GM21576 (cell line): Measurements from ENCODE around the gene CMBL.
"Not testable (repeated sequence)": the region's sequence is repeated elsewhere in the genome, so short reads cannot be mapped to it uniquely, and the experiment has no call there.

Experiments used
- ATAC-seq: cut with Tn5 transposase; IDR thresholded peaks from one replicate; pipeline ENCODE4 v1.9.1; 2021; ENCODE audit warnings: mild to moderate bottlenecking, moderate library complexity; ENCODE audit not compliant: unreplicated experiment

CMBL gene

DNA sequence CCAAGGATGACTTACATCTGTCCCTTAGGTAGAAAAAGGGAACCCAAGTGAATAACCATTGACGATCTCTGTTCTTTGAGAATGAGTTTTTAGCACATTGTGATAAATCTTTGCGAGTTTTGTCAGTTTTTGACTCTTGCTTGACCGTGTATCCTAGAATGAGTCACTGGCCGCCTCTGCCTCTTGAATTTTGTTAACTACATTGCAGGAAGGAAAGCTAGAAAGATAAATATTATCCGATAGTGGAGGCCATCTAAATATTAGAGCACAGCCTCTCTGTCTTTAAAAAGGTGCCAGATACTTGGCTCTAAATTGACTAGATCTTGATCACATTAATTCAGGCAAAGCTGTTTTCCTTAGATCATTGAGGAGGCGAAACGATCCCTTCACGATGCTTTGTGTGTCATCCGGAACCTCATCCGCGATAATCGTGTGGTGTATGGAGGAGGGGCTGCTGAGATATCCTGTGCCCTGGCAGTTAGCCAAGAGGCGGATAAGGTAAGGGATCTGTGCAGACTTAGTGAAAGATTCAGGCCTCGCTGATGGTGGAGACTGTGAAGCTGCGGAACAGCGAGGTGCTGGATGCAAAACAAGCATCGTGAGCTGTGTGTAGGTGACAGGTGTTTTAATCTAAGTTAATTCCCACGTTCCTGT is 45.5 kb downstream of the CMBL start:
- no peak for ATAC-seq

DNA sequence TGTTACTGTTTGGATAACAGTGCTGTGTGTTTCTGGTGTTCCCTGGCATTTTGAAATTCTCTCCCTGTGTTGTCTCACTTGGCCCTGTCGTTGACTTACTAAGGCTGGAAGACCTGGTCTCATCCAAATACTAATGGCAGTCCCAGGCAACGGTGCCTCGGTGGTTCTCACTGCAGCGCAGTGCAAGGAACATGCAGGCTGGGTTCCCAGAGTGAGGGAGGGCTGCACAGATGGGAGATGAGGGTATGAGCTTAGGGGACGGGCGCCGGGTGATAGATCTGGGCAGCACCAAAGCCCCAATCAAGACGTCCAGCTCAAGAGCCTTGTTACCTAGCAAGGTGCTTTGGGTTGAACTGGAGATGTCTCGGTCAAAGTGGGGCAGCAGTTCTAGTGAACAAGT is 46.6 kb downstream of the CMBL start:
- no peak for ATAC-seq

DNA sequence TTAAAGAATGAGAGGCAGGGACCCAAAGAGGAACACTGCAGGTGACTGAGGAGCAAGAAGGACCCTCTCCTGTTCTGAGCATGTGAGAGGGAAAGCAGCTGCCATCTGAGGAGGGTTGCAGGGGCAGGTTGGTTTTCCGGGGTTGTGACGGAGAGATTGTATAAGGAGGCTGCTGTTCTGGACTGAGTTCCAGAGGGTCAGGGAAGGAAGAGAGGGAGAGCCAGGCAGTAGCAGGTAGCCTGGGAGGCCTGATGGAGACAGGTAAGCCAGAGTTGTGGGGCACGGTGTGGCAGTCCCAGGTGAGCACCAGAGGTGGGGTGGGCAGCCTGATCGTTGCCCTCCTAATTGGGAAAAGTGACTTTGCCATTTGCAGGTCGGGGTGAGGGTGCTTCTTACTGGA is 47.8 kb downstream of the CMBL start:
- ATAC-seq, result no peak

DNA sequence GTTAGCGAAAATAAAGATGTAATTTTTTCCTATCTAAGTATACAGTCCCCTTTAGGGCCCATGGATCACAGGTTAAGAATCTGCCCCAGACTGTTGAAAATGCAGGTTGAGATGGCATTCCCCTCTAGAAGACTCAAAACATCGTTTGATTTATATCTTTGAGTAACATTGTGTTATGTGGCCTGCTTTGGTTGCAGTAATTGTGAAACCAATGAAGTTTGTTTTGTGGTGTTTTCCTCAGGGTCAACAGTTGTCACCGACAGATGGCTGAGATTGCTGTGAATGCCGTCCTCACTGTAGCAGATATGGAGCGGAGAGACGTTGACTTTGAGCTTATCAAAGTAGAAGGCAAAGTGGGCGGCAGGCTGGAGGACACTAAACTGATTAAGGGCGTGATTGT is 49.8 kb downstream of the CMBL start:
- no peak for ATAC-seq

DNA sequence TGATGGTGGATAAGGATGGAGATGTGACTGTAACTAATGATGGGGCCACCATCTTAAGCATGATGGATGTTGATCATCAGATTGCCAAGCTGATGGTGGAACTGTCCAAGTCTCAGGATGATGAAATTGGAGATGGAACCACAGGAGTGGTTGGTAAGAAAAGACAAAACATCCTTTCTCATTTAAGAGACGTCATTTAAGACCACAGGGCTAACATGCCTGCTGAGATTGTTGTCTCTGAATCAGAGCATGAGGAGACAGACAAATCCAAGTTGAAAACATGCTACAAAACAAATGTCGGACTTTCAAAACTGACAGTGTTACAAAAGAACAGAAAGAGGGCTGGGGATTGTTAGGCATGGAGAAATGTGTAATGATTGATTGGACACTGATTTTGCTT is 53.0 kb downstream of the CMBL start:
- no peak for ATAC-seq

DNA sequence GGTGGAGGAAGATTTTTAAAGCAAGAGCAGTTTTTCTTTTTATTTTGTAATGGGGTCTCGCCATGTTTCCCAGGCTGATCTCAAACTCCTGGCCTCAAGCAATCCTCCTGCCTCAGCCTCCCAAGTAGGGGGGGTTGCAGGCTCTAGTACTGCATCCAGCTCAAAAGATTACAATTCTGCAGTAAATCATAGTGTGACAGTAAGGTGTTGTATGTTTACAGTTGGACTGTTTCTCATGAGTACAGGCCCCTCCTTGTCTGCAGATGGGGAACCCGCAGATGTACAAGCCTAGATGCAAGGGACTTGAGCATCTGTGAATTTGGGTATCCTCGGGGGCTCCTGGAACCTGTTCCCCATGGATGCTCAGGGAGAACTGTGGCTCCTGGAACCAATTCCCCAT is 54.3 kb downstream of the CMBL start:
- ATAC-seq, result no peak

DNA sequence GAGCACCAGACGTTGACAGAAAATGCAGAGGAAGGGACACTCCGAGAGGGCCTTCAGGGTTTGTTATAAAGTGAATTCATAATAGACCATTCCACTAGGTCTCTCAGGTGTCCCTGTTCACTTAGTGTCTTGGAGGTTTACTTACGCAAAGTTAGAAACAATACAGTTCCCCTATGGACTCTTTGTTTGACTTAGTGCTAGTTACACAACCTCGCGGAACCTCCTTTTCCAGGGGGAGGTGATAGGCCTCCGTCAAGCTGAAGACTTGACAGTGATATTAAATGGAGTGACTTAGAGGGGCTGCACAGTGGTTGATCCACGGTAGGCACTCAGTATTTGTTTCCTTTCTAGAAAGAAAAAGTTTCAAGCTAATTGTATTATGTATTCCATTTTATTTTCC is 56.3 kb downstream of the CMBL start:
- no peak for ATAC-seq

DNA sequence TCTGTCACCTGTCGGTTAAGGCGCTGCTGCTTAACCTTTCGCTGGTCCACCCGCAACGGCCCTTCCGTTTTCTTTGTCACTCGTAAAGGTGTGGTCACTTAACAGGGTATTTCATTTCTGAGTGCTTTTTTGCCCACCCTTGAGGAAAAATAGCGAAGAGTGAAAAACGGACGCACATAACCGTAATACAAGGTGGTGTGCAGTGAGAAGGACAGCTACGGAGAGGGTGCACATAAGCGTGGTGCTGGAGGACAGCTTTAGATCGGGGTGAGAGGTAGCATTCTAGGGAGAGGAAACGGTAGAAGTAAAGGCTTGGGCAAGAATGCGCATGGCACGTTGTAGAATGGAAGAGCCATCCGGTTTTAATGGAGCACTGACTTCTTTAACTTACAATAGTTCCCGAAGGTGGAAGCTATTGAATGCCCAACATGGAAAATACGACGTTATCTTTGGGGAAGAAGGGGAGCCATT is 56.9 kb downstream of the CMBL start:
- no peak for ATAC-seq

DNA sequence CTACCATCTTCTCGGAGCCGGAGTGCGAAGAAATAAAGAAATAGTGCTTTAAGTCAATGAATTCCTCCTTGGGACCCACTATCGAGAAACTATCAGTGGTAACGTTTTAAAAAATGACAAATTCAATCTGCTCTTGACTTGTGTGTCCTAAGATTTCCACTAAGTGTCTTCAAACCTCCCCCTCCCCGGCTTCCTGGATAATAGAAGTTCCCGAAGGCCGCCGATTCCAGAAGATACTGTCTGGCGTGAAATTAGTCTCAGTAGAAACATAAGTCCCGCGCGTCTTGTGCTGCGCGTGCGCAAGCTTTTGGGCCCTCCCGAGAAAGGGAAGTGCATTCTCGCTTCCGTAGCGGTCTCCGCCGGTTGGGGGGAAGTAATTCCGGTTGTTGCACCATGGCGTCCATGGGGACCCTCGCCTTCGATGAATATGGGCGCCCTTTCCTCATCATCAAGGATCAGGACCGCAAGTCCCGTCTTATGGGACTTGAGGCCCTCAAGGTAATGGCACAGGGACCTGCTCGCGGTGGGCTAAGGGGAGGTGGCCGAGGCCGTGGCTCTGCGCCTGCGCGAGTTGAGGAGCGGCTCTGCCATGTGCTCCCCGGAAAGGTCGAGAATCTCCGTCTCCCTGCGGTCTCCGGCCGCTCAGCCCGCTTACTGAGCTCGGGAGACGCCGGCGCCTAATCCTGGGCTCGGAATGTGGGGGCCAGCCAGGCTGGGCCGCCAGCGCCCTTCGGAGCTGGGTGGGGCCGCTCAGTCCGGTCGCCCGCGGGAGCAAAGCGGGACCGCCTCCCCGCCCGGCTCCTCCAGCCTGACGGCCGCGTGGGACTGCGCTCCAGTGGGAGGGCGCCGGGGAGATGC is 57.5 kb downstream of the CMBL start, which contains the start of gene CCT5:
TSS of gene CCT5 (plus strand) at position 333 of the 858 bp plus-strand sequence. CDS start at position 394, 61 bp downstream.
- peak; percentile 75 for ATAC-seq

DNA sequence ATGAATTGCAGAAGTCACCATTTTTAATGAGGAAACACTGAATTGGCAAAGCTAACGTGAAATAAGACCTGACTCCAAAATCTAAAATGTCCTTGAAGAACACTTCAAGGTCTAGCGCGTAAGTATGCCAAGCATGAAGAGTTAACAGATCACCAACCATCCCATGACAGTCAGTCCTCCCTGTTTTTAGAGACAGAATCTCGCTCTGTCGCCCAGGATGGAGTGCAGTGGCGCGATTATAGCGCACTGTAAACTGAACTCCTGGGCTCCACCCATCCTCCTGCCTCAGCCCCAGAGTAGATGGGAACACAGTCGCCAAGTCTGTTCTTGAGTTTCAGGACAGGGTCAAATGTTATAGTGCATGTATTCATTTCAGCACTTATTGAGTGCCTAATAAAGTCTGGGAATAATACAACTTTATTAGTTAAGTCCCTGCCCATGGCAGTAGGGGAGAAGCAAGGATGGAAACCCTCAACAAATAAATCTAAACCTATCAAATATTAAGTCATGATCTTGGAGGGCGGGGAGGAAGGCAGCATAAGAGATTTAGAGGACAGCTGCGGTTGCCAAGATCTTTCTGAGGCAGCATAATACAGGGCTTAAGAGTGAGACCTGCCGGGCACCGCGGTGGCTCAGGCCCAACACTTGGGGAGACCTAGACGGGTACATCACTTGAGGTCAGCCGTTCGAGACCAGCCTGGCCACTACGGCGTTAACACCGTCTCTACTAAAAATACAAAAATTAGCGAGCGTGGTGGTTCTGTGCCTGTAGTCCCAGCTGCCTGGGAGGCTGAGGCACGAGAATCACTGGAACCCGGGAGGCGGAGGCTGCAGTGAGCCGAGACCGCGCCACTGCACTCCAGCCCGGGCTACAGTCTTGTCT is 59.1 kb downstream of the CMBL start:
- peak; percentile 3 for ATAC-seq

DNA sequence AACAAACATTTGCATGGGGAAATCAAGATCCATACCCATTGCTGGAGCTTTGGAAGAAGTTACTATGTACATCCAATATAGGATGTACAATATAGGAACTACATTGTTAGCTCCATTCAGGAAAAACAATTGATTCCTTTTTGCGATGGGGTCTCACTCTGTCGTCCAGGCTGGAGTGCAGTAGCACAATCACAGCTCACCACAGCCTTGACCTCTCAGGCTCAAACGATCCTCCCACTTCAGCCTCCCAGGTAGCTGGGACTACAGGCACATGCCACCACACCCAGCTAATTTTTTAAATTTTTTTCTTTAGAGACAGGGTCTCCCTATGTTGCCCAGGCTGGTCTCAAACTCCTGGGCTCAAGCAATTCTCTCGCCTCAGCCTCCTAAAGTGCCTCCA is 60.5 kb downstream of the CMBL start:
- not testable (repeated sequence) for ATAC-seq

DNA sequence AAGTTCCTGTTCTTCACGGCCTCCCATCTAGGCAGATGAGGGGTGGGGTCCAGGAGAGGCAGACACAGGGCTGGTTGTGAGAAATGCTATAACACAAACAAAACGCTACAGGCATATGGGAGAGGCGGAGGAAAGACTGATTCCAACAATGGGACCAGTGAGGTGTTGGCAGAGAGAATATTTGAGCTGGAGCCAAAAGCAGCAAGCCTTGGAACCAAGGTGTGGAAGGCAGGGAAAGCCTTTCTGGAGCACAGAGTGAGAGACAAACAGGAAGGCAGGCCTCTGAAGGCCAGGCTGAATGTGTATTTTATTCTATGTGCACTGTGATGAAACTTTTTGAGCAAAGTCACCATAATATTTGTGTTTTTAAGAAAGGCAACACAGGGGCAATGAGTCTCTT is 60.9 kb downstream of the CMBL start:
- ATAC-seq, result no peak

DNA sequence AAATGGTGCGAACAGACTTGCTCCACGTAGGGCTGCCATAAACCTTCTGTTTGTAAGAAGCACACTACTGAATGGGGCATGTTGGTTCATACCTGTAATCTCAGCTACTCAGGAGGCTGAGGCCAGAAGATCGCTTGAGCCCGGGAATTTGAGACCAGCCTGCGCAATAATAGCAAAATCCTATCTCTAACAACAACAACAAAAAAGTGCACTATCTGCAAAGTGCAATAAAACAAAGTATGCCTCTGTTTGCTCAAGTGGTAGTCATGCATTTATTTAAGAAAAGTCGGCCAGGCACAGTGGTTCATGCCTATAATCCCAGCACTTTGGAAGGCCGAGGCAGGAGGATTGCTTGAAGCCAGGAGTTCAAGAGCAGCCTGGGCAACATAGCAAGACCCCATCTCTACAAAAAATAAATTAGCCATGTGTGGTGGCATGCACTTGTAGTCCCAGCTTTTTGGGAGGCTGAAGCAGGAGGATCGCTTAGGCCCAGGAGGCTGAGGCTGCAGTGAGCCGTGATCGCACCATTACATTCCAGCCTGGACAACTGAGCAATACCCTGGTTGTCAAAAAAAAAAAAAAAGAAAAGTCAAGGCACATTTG is 63.3 kb downstream of the CMBL start:
- no peak for ATAC-seq

DNA sequence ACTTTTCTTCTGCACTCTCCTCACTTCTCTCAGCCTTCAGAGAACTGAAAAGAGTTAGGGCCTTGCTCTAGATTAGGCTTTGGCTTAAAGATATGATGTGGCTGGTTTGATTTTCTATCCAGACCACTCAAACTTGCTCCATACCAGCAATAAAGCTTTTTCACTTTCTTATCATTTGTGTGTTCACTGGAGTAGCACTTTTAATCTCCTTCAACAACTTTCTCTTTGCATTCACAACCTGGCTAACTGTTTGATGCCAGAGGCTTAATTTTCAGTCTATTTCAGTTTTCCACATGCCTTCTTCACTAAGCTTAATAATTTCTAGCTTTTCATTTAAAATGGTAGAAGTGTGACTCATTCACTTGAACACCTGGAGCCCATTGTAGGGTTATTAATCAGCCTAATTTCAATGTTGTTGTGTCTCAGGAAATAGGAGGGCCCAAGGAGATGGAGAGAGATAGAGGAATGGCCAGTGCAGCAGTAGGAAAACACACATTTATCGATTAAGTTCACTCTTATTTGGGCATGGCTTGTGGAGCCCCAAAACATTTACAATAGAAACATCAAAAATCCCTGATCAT is 64.0 kb downstream of the CMBL start:
- ATAC-seq, result no peak

DNA sequence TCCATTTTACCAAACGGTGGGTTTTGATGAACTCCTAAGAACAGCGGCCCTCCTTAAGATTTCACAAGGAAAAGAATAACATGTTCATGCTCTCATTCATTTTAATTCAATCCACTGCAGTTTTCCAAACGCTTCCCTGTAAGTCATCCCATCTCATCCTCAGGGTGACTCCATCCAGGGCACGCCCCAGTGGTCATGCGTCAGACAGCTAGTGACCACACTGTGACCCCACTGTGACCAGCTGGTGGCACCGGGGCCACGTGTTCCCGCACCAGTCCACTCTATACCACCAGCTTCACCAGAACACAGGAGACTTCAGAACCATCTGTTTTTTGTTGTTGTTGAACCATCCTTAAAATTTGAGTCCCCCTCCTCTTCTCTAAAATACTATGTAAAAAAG is 72.4 kb downstream of the CMBL start:
- no peak for ATAC-seq

DNA sequence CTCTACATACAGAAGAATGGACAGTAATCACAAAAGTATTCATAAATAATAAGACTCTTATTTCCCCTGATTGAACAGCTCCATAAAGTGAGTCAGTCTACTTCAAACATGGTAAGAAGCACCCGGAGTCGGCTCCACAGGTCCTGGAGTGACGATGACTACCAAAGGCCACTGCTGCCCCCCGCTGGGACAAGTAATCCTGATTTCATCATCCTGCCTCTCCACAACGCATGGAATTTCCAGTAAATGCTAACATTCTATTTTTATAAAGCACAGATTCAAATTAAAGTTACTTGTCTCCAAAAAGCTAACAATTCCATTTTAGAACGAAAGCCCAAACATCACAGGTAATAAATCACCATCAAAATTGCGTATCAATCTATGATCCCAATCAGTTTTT is 74.2 kb downstream of the CMBL start:
- ATAC-seq, result no peak

DNA sequence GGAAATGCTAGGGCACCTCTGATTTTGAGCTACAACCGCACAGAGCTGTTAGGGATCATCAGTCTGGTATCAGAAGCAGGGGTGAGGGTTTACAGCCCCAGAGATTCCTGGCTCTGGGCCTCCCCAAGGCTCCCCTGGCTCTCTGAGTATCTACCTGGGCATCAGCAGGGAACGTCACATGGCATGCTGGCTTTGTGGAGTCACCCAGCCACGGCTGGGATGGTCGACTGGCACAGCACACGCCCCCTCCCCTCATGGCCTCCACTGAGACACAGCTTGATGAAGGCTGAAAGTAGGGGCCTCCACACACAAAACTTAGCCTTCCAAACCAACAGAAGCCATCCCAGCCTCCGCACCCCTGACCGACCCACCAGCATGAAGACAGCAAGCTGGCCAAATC is 74.7 kb downstream of the CMBL start:
- no peak for ATAC-seq

DNA sequence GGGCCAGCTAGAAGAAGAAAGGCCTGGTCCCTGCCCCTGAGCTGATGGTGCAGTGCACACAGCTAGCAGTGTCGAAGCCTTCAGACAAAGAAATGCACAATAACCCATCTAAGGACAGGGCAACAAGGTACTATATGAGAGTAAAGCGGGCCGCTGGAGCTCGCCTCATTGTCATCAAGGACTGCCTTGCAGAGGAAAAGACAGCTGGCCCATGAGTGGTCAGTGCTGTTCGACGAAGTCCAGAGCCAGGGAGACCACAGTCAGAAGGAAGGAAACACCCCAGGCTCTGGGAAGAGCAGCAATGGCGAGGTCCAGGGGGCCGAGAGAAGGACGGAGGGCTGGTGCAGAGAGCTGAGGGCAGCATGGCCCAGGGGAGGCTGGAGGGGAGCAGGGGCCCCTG is 75.3 kb downstream of the CMBL start:
- ATAC-seq, result no peak

DNA sequence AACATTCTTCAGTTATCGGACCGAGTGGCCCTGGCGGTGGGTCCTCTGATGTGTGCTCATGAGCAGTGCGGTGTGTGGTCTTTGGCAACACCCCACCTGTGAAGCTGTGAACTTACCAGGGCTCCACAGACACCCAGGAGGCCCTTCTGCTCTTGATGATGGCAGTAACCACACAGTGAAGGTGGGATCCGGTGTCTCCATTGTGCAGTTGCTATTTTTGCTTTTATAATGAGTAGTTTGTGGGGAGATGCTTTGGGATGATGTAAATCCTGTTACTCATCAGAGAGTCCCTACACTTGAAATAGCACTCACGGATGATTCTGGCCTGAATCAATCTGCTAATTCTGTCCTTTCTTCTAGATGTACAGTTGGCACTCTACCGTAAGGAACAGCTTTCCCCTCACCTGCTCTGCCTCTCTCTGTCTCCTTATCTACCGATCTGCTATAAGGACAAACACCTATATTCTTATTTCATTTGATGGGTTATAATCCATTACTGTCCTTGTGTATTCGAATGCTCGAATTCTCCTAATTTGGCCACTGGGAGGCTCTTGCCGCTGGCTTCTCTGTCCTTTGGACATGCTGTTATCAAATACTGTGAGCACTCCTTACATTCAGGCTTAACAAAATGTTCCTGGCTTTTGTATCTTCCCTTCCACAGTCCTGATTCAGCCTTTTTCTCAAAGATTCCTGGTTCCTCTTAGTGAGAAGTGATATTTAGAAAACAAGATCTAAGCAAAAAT is 78.2 kb downstream of the CMBL start:
- no peak for ATAC-seq

DNA sequence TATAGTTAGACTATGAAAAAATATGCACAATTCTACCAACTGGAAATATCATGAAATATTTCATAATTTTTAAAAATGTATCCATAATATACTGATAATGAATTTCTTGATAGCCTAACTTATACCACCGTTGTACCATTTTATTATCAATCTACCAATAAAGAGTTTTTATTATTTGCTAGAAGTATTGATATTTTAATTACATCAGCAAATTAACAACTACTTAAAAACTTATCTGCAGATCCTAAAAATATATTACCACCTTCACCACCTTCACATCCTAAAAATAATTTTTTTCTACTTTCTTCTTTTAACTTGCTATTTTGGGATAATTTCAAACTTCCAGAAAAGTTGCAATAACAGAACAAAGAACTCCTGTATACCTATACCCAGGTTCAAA is 79.4 kb downstream of the CMBL start:
- ATAC-seq, result no peak
